HG03066 (cell line): Measurements from ENCODE around the gene VWF.

Source experiments
- ATAC-seq: cut with Tn5 transposase; IDR thresholded peaks from one replicate; pipeline ENCODE4 v1.9.1; 2021; ENCODE audit warnings: low read depth; ENCODE audit not compliant: unreplicated experiment

VWF gene

DNA sequence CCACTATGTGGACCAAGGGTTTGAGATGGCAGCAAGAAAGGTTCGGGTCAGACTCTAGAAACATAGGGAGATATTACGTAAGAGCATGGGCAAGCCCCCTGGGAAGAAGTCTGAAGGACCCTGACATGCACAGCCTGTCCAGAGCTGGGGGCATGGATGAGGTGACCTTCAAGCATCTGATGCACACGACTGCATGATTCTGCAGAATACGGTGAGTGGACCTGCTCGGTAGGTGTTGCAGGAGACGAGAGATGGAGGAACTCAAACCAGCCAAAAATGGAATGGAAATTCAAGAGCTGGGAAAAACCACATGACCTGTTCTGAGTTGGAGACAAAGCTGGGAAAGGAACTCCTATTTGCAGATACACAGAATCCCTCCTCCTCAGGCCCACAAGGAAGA is 223.1 kb downstream of the VWF start:
- ATAC-seq = no peak

- ATAC-seq = no peak
Observed at GRCh38 chr12:5900533-5901205, 223.8 kb downstream of the VWF start.

DNA sequence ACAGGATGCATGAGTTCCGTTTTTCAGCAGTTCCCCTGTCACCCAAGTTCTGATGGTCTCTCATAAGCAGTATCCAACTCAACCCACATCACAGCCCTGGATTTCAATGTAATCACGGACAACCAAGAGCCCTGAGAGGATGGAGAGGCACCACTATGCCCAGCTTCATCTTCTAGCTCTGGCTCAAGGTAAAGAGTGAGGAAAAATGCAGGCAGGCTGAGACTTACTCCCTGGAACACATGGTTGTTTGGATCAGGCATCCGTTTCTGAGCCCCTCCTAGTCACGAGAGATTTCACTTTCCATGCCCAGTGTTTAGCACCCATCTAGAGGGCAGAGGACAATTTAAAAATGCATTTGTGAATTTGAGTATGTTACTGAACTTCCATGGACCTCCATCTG is 224.4 kb downstream of the VWF start:
- ATAC-seq = no peak

GRCh38 chr12:5899675-5900074 is 224.8 kb downstream of the VWF start:
- ATAC-seq = no peak

DNA sequence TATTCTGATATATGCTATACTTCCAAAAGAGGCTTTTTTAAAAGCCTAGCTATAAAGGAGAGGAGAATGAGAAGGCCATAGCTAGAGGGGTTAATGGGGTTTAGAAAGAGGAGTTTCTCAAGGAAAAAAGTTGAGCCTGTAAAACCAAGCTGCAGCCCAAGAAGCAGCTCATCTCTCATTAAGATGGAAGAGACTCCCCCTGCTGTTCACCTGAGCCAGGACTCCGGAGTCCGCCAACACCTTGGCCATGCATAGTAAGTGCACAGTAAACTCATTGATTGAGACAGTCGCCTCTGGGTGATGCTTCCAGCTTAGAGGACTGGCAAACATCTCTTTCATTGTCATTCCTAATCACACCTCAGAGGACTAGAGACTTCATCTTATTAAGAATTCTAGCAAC is 225.6 kb downstream of the VWF start:
- no peak for ATAC-seq
